ENCODE results near the gene FAM72D. TPM values are rescaled to one million over a fixed set of nuclear protein-coding genes. Genes with fewer than 3 reads are reported as not detected.
"Not testable (repeated sequence)": the region's sequence is repeated elsewhere in the genome, so short reads cannot be mapped to it uniquely, and the experiment has no call there.

Gene FAM72D
- total and polyA plus RNA-seq, 2 of the 8 experiments (the other 6 are each of a cell fraction or from before 2014, with no cell fraction given): 4.9 to 12.7 TPM

- H3K18ac ChIP-seq (ENCODE audit: extremely low read depth, low read length); H3K36me3 ChIP-seq (ENCODE audit: control insufficient read depth in 2 of 4, insufficient read depth in 4 of 4, low read length in 3 of 4); H2BK12ac ChIP-seq (ENCODE audit: low read depth, low read length); H4K5ac ChIP-seq (ENCODE audit: insufficient read length, low read depth, low read length); H3K79me1 ChIP-seq (ENCODE audit: low read depth, low read length); H2AFZ ChIP-seq (ENCODE audit: low read length); H2BK20ac ChIP-seq (ENCODE audit: low read length); H3K4me1 ChIP-seq (replicated peaks in 1 of 4; ENCODE audit: control insufficient read depth in 3 of 4, insufficient read depth in 4 of 4, low read length in 3 of 4); H4K8ac ChIP-seq (ENCODE audit: extremely low read depth, insufficient read depth, low read length); H3K27ac ChIP-seq (ENCODE audit: low read depth, low read length); H3K4me3 ChIP-seq (ENCODE audit: extremely low read depth in 1 of 4, insufficient read depth in 2 of 4, low read depth in 3 of 4, low read length in 4 of 4); H3K56ac ChIP-seq (replicated peaks; ENCODE audit: insufficient read length, low read depth, low read length); H3K23ac ChIP-seq (ENCODE audit: insufficient read length); H3K9me3 ChIP-seq (ENCODE audit: insufficient read depth in 2 of 2, low read depth in 1 of 2, low read length in 1 of 2); H3K27me3 ChIP-seq (replicated peaks in 1 of 4; ENCODE audit: control insufficient read depth in 3 of 4, extremely low read depth in 1 of 4, insufficient read depth in 3 of 4, low read length in 3 of 4); DNase-seq (ENCODE audit: low read depth in 1 of 2, low spot score in 2 of 2); H4K20me1 ChIP-seq (replicated peaks in 1 of 2; ENCODE audit: control insufficient read depth in 1 of 2, insufficient read depth in 2 of 2, low read length in 2 of 2); H3K4me2 ChIP-seq (ENCODE audit: insufficient read depth in 1 of 2, low read depth in 2 of 2, low read length in 2 of 2); H3K14ac ChIP-seq (ENCODE audit: insufficient read length); H3K79me2 ChIP-seq (ENCODE audit: control insufficient read depth in 1 of 2, insufficient read depth in 2 of 2, low read length in 2 of 2); H3K9ac ChIP-seq (replicated peaks in 1 of 4; ENCODE audit: extremely low read depth in 1 of 4, low read depth in 3 of 4, low read length in 3 of 4); H2BK15ac ChIP-seq (ENCODE audit: low read length); POLR2A ChIA-PET (ENCODE audit: partially characterized antibody); H3K23me2 ChIP-seq (ENCODE audit: low read depth, low read length); CTCF ChIA-PET (ENCODE audit: partially characterized antibody); H2AK5ac ChIP-seq (ENCODE audit: low read depth, low read length); FAIRE-seq; H3K4ac ChIP-seq (replicated peaks; ENCODE audit: insufficient read length, low read depth, low read length); H2BK5ac ChIP-seq (ENCODE audit: low read depth, low read length); H2BK120ac ChIP-seq (replicated peaks; ENCODE audit: low read depth, low read length); H4K91ac ChIP-seq (replicated peaks; ENCODE audit: insufficient read length, low read length): not testable (repeated sequence)
- WGBS, 2 experiments (ENCODE audit: extremely low coverage in 1 of 2, insufficient coverage in 1 of 2, insufficient read length in 1 of 2, insufficient replicate concordance in 2 of 2, low coverage in 1 of 2, low lambda C conversion rate in 2 of 2, missing lambda C conversion rate in 1 of 2): no CpG with 5 or more reads among the region's 4 CpGs
These were observed 51.4 kb downstream of the FAM72D start for GRCh38 chr1:145147172-145147571.

GRCh38 chr1:145155421-145155820, 59.6 kb downstream of the FAM72D start:
- DNase-seq (ENCODE audit: low read depth in 1 of 2, low spot score in 2 of 2); H3K4ac ChIP-seq (replicated peaks; ENCODE audit: insufficient read length, low read depth, low read length); H3K27ac ChIP-seq (ENCODE audit: low read depth, low read length); H3K23ac ChIP-seq (ENCODE audit: insufficient read length); H3K79me1 ChIP-seq (ENCODE audit: low read depth, low read length); H4K5ac ChIP-seq (ENCODE audit: insufficient read length, low read depth, low read length); H3K56ac ChIP-seq (replicated peaks; ENCODE audit: insufficient read length, low read depth, low read length); H3K27me3 ChIP-seq (replicated peaks in 1 of 4; ENCODE audit: control insufficient read depth in 3 of 4, extremely low read depth in 1 of 4, insufficient read depth in 3 of 4, low read length in 3 of 4); H4K8ac ChIP-seq (ENCODE audit: extremely low read depth, insufficient read depth, low read length); H2BK12ac ChIP-seq (ENCODE audit: low read depth, low read length); H2AK5ac ChIP-seq (ENCODE audit: low read depth, low read length); H3K36me3 ChIP-seq (ENCODE audit: control insufficient read depth in 2 of 4, insufficient read depth in 4 of 4, low read length in 3 of 4); H4K20me1 ChIP-seq (replicated peaks in 1 of 2; ENCODE audit: control insufficient read depth in 1 of 2, insufficient read depth in 2 of 2, low read length in 2 of 2); H3K23me2 ChIP-seq (ENCODE audit: low read depth, low read length); H3K79me2 ChIP-seq (ENCODE audit: control insufficient read depth in 1 of 2, insufficient read depth in 2 of 2, low read length in 2 of 2); H3K9ac ChIP-seq (replicated peaks in 1 of 4; ENCODE audit: extremely low read depth in 1 of 4, low read depth in 3 of 4, low read length in 3 of 4); POLR2A ChIA-PET (ENCODE audit: partially characterized antibody); H3K14ac ChIP-seq (ENCODE audit: insufficient read length); H3K4me1 ChIP-seq (replicated peaks in 1 of 4; ENCODE audit: control insufficient read depth in 3 of 4, insufficient read depth in 4 of 4, low read length in 3 of 4); H2BK20ac ChIP-seq (ENCODE audit: low read length); H3K9me3 ChIP-seq (ENCODE audit: insufficient read depth in 2 of 2, low read depth in 1 of 2, low read length in 1 of 2); H2BK120ac ChIP-seq (replicated peaks; ENCODE audit: low read depth, low read length); H2BK15ac ChIP-seq (ENCODE audit: low read length); H2BK5ac ChIP-seq (ENCODE audit: low read depth, low read length); H4K91ac ChIP-seq (replicated peaks; ENCODE audit: insufficient read length, low read length); FAIRE-seq; CTCF ChIA-PET (ENCODE audit: partially characterized antibody); H2AFZ ChIP-seq (ENCODE audit: low read length); H3K18ac ChIP-seq (ENCODE audit: extremely low read depth, low read length): not testable (repeated sequence)
- Histone ChIP-seq H3K4me2 (ENCODE audit: insufficient read depth in 1 of 2, low read depth in 2 of 2, low read length in 2 of 2) (peak overlapping the region in 1 of 2 experiments; percentile 72; a peak in 1 of 4 replicates), H3K4me3 (ENCODE audit: extremely low read depth in 1 of 4, insufficient read depth in 2 of 4, low read depth in 3 of 4, low read length in 4 of 4) (peak overlapping the region in 2 of 4 experiments; percentile 56 to 59; a peak in 1 of 8 replicates)
- WGBS, 2 experiments (ENCODE audit: extremely low coverage in 1 of 2, insufficient coverage in 1 of 2, insufficient read length in 1 of 2, insufficient replicate concordance in 2 of 2, low coverage in 1 of 2, low lambda C conversion rate in 2 of 2, missing lambda C conversion rate in 1 of 2): no CpG with 5 or more reads among the region's 4 CpGs
